ENCODE measurements around the gene MT1X. TPM values are rescaled to one million over a fixed set of nuclear protein-coding genes. Genes with fewer than 3 reads are reported as not detected.

The MT1X gene
- polyA plus RNA-seq, 2 of the 4 experiments (the other 2 are of a cell fraction), result 44.0 to 131 TPM

DNA sequence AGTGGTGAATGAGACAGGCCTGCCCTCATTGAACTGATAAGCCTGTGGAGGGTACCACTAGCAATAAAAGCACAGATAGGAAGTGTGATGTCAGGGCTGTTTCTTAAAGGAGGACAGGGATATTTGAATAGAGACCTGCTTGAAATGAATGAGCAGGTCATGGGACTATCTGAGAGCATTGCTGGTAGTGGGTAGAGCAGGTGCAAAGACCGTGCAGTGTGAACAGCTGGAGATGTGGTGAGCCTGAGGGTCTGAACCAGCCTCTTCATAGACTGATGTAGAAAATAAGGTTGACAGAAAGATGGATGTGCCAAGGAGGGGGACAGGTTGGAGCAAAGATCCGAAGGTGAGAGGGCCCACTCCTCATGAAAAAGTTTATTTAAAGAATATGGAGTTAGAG lies 50.1 kb downstream of the MT1X start:
- no peak overlapping the region for H3K4me2 ChIP-seq
- peaks cover 25% of the 10 kb centered on the region; the same call in 1 of the 3 replicates for H3K4me1 ChIP-seq
- H3K27ac ChIP-seq, result no peak overlapping the region
- no peak for FAIRE-seq
- POLR2A ChIA-PET, result no interaction called here
- WGBS (ENCODE audit: missing lambda C conversion rate), result 79% methylated on average over 2 of the region's 2 CpGs
- no peak overlapping the region for H3K4me3 ChIP-seq
- DNase-seq (ENCODE audit: low read depth in 1 of 2, low spot score in 1 of 2), result no peak
- TF ChIP-seq, protein P1, sequence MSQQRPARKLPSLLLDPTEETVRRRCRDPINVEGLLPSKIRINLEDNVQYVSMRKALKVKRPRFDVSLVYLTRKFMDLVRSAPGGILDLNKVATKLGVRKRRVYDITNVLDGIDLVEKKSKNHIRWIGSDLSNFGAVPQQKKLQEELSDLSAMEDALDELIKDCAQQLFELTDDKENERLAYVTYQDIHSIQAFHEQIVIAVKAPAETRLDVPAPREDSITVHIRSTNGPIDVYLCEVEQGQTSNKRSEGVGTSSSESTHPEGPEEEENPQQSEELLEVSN (IDR thresholded peaks at IDR 0.05; ENCODE audit: borderline replicate concordance, low read depth), result no peak
- TF ChIP-seq RCOR1 (IDR thresholded peaks at IDR 0.05; ENCODE audit: low read depth, low read length) (no peak), NPAS2 (CRISPR knock-in tag; IDR thresholded peaks at IDR 0.05; ENCODE audit: borderline replicate concordance) (no peak), CBX8 (IDR thresholded peaks at IDR 0.05) (no peak), MYC (IDR thresholded peaks at IDR 0.05; ENCODE audit: borderline replicate concordance, low read length) (no peak), BHLHE40 (IDR thresholded peaks at IDR 0.05; ENCODE audit: low read depth, low read length) (no peak), JUN (IDR thresholded peaks at IDR 0.05) (no peak), EP300 (IDR thresholded peaks at IDR 0.05) (no peak), NFE2L2 (conservative IDR thresholded peaks at IDR 0.05; ENCODE audit: low read length) (no peak), ESRRA (IDR thresholded peaks at IDR 0.05; ENCODE audit: borderline replicate concordance, low read length) (no peak), ZC3H11A (IDR thresholded peaks at IDR 0.05) (no peak)
- TF ChIP-seq, protein P2, sequence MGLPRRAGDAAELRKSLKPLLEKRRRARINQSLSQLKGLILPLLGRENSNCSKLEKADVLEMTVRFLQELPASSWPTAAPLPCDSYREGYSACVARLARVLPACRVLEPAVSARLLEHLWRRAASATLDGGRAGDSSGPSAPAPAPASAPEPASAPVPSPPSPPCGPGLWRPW (IDR thresholded peaks at IDR 0.05), result no peak
- H3K9me3 ChIP-seq, result no peaks in the 10 kb centered on the region
- CTCF ChIA-PET, result no interaction called here
- ATAC-seq, result no peak

DNA sequence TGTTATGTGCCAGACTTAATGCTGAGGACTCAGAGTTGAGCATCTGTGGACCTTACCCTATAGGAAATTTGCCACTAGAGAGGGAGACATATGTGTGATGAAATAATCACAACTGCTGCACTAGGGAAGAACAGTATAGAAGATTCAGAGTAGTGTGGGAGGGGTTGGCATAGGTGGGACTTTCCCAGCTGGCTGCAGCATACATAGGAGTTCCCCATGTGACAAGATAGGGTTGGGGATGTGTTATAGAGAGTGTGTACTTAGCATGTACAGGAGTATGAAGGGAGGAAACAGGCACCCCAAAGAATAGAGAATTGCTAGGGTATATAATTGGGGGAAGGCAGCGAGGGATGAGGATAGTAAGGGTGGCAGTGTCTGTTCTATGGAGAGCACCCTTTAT lies 50.6 kb downstream of the MT1X start:
- TF ChIP-seq RARB (CRISPR knock-in tag; IDR thresholded peaks at IDR 0.05), result no peak
- FAIRE-seq (no peak), DNase-seq (ENCODE audit: low read depth in 1 of 2, low spot score in 1 of 2) (no peak), ATAC-seq (no peak)
- ChIA-PET POLR2A (no interaction called here), CTCF (interaction anchor here (2.2 kb wide), 1 partner anchor 10 kb away, joined by 9 read pairs; no protein-coding TSS in a partner anchor)
- Histone ChIP-seq H3K27ac (no peak overlapping the region), H3K4me2 (no peak overlapping the region), H3K4me3 (no peak overlapping the region), H3K4me1 (peaks cover 26% of the 10 kb centered on the region; the same call in 2 of the 3 replicates), H3K9me3 (no peaks in the 10 kb centered on the region)
- 100% methylated on average over 1 of the region's 1 CpG for WGBS (ENCODE audit: missing lambda C conversion rate)

Other genes with a start within 250 kb of the MT1X start
- 128 and 153 TPM in 2 replicates for gene NUDT21, start 231.1 kb upstream of the MT1X start, polyA plus RNA-seq (2011; rRNA removed)
- gene NUDT21, start 231.1 kb upstream of the MT1X start, polyA plus RNA-seq (2017; fragmentation: RNase III; extraction: RNeasy Plus Mini Kit Qiagen cat#74134 plus additional on column Dnase treatment), result 58.7 to 68.4 TPM (median 62.8 TPM) in 3 replicates
- 72.6 and 94.1 TPM in 2 replicates for gene OGFOD1, start 230.9 kb upstream of the MT1X start, polyA plus RNA-seq (2011; rRNA removed)
- 71.6 to 79.7 TPM (median 72.7 TPM) in 3 replicates for gene OGFOD1, start 230.9 kb upstream of the MT1X start, polyA plus RNA-seq (2017; fragmentation: RNase III; extraction: RNeasy Plus Mini Kit Qiagen cat#74134 plus additional on column Dnase treatment)
- gene BBS2, start 162.4 kb upstream of the MT1X start, polyA plus RNA-seq (2011; rRNA removed), result 61.4 and 62.3 TPM in 2 replicates
- gene BBS2, start 162.4 kb upstream of the MT1X start, polyA plus RNA-seq (2017; fragmentation: RNase III; extraction: RNeasy Plus Mini Kit Qiagen cat#74134 plus additional on column Dnase treatment), result 36.1 to 46.6 TPM (median 44.4 TPM) in 3 replicates
- not detected in 2 replicates for gene MT4, start 117.4 kb upstream of the MT1X start, polyA plus RNA-seq (2011; rRNA removed)
- gene MT4, start 117.4 kb upstream of the MT1X start, polyA plus RNA-seq (2017; fragmentation: RNase III; extraction: RNeasy Plus Mini Kit Qiagen cat#74134 plus additional on column Dnase treatment), result not detected in 3 replicates
- 0.16 and 0.24 TPM in 2 replicates for gene MT3, start 92.9 kb upstream of the MT1X start, polyA plus RNA-seq (2011; rRNA removed)
- gene MT3, start 92.9 kb upstream of the MT1X start, polyA plus RNA-seq (2017; fragmentation: RNase III; extraction: RNeasy Plus Mini Kit Qiagen cat#74134 plus additional on column Dnase treatment), result 0.21 TPM in 1 of 3 replicates, not detected in the others
- gene MT2A, start 73.9 kb upstream of the MT1X start, polyA plus RNA-seq (2011; rRNA removed), result 39.1 and 69.4 TPM in 2 replicates
- gene MT2A, start 73.9 kb upstream of the MT1X start, polyA plus RNA-seq (2017; fragmentation: RNase III; extraction: RNeasy Plus Mini Kit Qiagen cat#74134 plus additional on column Dnase treatment), result 228 to 316 TPM (median 305 TPM) in 3 replicates
- gene MT1E, start 56.7 kb upstream of the MT1X start, polyA plus RNA-seq (2011; rRNA removed), result not detected in 2 replicates
- gene MT1E, start 56.7 kb upstream of the MT1X start, polyA plus RNA-seq (2017; fragmentation: RNase III; extraction: RNeasy Plus Mini Kit Qiagen cat#74134 plus additional on column Dnase treatment), result not detected in 3 replicates
- gene MT1M, start 49.8 kb upstream of the MT1X start, polyA plus RNA-seq (2011; rRNA removed), result not detected in 2 replicates
- not detected in 3 replicates for gene MT1M, start 49.8 kb upstream of the MT1X start, polyA plus RNA-seq (2017; fragmentation: RNase III; extraction: RNeasy Plus Mini Kit Qiagen cat#74134 plus additional on column Dnase treatment)
- 5.3 and 8.0 TPM in 2 replicates for gene MT1A, start 43.8 kb upstream of the MT1X start, polyA plus RNA-seq (2011; rRNA removed)
- 12.8 to 16.9 TPM (median 14.1 TPM) in 3 replicates for gene MT1A, start 43.8 kb upstream of the MT1X start, polyA plus RNA-seq (2017; fragmentation: RNase III; extraction: RNeasy Plus Mini Kit Qiagen cat#74134 plus additional on column Dnase treatment)
- not detected in 2 replicates for gene MT1B, start 30.6 kb upstream of the MT1X start, polyA plus RNA-seq (2011; rRNA removed)
- gene MT1B, start 30.6 kb upstream of the MT1X start, polyA plus RNA-seq (2017; fragmentation: RNase III; extraction: RNeasy Plus Mini Kit Qiagen cat#74134 plus additional on column Dnase treatment), result not detected in 3 replicates
- 4.1 and 5.6 TPM in 2 replicates for gene MT1F, start 24.5 kb upstream of the MT1X start, polyA plus RNA-seq (2011; rRNA removed)
- gene MT1F, start 24.5 kb upstream of the MT1X start, polyA plus RNA-seq (2017; fragmentation: RNase III; extraction: RNeasy Plus Mini Kit Qiagen cat#74134 plus additional on column Dnase treatment), result 6.8 to 11.3 TPM (median 10.8 TPM) in 3 replicates
- gene MT1G, start 14.4 kb upstream of the MT1X start, polyA plus RNA-seq (2011; rRNA removed), result not detected in 2 replicates
- gene MT1G, start 14.4 kb upstream of the MT1X start, polyA plus RNA-seq (2017; fragmentation: RNase III; extraction: RNeasy Plus Mini Kit Qiagen cat#74134 plus additional on column Dnase treatment), result not detected in 3 replicates
- not detected in 2 replicates for gene MT1H, start 12.7 kb upstream of the MT1X start, polyA plus RNA-seq (2011; rRNA removed)
- not detected in 3 replicates for gene MT1H, start 12.7 kb upstream of the MT1X start, polyA plus RNA-seq (2017; fragmentation: RNase III; extraction: RNeasy Plus Mini Kit Qiagen cat#74134 plus additional on column Dnase treatment)
- gene NUP93, start 47.7 kb downstream of the MT1X start, polyA plus RNA-seq (2011; rRNA removed), result 91.4 and 97.5 TPM in 2 replicates
- 82.5 to 88.9 TPM (median 87.3 TPM) in 3 replicates for gene NUP93, start 47.7 kb downstream of the MT1X start, polyA plus RNA-seq (2017; fragmentation: RNase III; extraction: RNeasy Plus Mini Kit Qiagen cat#74134 plus additional on column Dnase treatment)
- 0.01 and 0.09 TPM in 2 replicates for gene SLC12A3, start 182.7 kb downstream of the MT1X start, polyA plus RNA-seq (2011; rRNA removed)
- 0.08 TPM in 1 of 3 replicates, not detected in the others for gene SLC12A3, start 182.7 kb downstream of the MT1X start, polyA plus RNA-seq (2017; fragmentation: RNase III; extraction: RNeasy Plus Mini Kit Qiagen cat#74134 plus additional on column Dnase treatment)
- 140 and 182 TPM in 2 replicates for gene HERPUD1, start 249.7 kb downstream of the MT1X start, polyA plus RNA-seq (2011; rRNA removed)
- 58.7 to 65.8 TPM (median 63.4 TPM) in 3 replicates for gene HERPUD1, start 249.7 kb downstream of the MT1X start, polyA plus RNA-seq (2017; fragmentation: RNase III; extraction: RNeasy Plus Mini Kit Qiagen cat#74134 plus additional on column Dnase treatment)